Kidney glomerular epithelial cell (primary cell): ENCODE results near the gene ZSCAN18.

ENCODE experiments used
- DNase-seq: peaks from one replicate; lab custom pipeline; 2025; lab: John Stamatoyannopoulos, UW

Gene ZSCAN18

DNA sequence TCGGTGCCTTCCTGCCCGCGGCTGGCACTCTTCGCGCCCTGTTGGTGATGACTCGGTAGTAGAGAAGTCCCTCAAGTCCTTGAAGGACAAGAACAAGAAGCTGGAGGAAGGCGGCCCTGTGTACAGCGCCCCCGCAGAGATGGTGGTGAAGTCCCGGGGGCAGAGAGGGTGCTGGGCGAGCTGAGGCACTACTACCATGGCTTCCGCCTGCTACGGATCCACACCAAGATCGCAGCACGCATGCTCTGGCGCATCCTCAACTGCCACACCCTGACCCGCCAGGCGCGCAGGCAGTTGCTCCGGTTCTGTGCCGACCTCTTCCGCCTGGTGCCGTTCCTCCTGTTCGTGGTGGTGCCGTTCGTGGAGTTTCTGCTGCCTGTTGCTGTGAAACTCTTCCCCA is 53.1 kb downstream of the ZSCAN18 start:
- no peak for DNase-seq

- DNase-seq: no peak
These were observed 53.6 kb downstream of the ZSCAN18 start for GRCh38 chr19:58044391-58044790.

- DNase-seq: no peak
These were observed 55.3 kb downstream of the ZSCAN18 start for GRCh38 chr19:58042495-58043340.

DNA sequence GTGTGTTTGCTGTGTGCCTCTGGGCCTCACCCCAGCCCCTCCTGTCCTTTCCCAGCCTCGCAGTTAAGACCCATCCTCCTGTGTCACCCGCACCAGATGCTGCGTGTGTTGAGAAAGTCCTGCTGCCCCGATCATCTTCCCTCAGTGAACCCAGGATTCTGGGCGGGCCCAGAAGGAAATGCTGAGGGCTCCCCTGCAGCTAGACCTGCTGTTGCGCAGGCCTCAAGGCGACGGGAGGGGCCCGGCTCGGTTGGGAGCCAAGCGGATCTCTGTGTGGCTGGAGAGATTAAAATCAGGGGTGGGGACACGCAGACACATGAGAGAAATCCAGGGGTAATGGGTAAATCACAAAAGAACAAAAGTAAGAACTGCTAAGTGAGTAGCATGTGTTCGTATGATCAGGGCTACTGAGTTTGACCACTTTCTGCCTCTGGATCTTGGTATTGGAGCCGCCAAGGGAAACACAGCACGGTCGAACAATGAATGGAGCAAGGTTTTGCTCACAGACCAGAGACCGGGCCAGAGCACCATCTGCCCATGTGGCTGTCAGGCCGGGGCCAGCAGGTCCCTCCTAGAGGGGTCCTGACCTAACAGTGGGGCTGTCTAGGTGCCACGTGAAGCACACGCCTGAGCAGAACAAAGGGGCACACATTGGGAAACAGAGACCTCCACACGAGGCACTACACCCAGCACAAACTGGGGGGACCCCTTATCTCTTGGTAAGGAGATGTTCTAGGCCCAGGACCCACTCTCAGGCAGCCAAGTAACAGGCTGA is 57.1 kb downstream of the ZSCAN18 start:
- no peak for DNase-seq

- no peak for DNase-seq
These were observed 59.3 kb downstream of the ZSCAN18 start for GRCh38 chr19:58038688-58039204.

DNA sequence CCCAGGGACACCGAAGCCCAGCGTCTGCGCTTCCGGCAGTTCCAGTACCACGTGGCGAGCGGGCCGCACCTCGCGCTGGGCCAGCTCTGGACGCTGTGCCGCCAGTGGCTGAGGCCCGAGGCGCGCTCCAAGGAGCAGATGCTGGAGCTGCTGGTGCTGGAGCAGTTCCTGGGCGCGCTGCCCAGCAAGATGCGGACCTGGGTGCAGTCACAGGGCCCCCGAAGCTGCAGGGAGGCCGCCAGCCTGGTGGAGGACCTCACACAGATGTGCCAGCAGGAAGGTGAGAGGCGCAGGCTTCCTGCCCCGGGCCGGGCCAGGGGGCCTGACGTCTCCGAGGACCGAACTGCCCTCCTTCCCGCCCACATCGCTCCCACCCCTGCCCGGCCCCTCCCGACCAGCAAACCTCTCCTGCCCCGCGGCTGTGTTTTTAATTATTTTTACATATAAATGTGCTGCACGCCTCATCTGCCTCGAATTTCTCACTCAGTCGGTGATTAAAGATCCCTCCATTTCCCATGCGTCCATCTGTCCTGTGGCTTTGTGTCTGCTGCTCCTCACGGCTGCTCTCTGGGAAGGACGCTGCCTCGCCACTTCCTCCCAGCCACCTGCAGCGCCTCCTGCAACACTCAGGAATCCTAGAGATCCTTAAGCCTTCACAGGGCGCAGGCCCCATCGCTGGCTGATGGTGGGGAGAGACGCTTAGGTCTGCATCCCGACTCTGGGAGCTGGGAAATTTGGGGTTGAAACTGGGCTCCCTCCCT is 59.9 kb downstream of the ZSCAN18 start:
- DNase-seq: no peak

- DNase-seq: no peak
These were observed 62.2 kb downstream of the ZSCAN18 start for GRCh38 chr19:58035863-58036262.

GRCh38 chr19:58034477-58034793 is 63.6 kb downstream of the ZSCAN18 start:
- no peak for DNase-seq
